MV-4-11 (cell line): Measurements from ENCODE around the gene METTL1.
"Not testable (repeated sequence)": the region's sequence is repeated elsewhere in the genome, so short reads cannot be mapped to it uniquely, and the experiment has no call there.

Experiments
- DNase-seq: peaks from one replicate; lab custom pipeline; 2025; lab: John Stamatoyannopoulos, UW

METTL1 gene

GRCh38 chr12:57771873-57772428, at the start of gene METTL1:
Gene METTL1 (minus strand): TSS chr12:57772105. CDS start chr12:57772083, 22 bp downstream.
- DNase-seq = peak; percentile 96

GRCh38 chr12:57821015-57821414, 49.1 kb upstream of the METTL1 start:
- DNase-seq = not testable (repeated sequence)

GRCh38 chr12:57820119-57820518, 48.2 kb upstream of the METTL1 start:
- DNase-seq = not testable (repeated sequence)

DNA sequence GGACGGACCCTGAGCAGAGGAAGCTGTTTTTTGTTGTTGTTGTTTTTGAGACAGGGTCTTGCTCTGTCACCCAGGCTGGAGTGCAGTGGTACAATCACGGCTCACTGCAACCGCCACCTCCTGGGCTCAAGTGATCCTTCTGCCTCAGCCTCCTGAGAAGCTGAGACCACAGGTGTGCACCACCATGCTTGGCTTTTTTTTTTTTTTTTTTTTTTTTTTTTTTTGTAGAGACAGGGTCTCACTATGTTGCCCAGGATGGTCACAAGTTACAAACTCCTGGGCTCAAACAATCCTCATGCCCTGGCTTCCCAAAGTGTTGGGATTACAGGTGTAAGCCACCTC, 46.1 kb upstream of the METTL1 start:
- not testable (repeated sequence) for DNase-seq

DNA sequence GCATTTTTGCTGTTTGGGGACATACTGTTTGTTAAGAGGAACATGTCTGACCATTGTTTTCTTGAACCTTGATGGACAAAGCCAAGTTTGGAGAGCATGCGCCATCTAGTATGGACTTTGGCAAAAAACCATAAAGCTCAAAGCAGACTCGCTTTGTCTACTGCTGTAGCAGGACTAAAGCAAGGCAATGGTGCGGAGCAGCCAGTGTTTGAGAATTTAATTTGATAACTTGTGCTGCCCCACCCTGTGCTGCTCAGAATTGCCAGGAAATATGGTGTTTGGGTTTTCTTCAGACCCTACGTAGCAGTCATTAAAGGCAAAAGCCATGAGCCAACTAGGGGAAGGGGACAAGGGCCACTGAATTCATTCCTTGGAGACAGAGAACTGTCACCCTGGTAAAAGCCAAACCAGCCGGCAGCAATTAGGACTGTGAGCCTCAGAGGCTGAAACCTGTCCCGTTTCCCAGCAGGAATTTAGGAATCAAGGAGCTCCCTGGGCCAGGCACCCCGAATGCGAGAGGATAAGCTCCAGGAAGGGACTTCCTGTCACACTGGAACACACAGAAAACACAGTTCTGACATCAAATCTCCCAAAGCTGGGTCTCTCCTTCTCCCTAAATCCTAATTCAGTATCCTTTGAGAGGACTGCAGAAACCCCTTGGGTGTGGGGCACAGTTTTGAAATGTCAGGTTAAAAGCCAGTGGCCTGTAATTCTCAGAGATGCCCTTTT, 45.5 kb upstream of the METTL1 start:
- no peak for DNase-seq

DNA sequence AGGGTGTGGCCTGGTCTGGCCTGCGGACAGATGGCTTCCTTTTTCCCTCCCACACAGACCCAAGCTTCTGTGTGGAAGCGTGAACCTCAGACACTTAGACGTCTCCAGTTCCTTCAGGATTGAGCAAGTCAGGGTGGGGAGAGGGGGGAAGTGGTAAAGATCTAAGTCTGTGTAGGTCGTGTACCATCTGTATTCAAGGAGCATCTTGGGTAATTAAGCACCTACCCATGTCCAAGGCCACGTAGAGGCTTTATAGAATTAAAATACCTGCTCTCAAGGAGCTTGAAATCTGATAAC, 44.9 kb upstream of the METTL1 start:
- peak; percentile 95 for DNase-seq

GRCh38 chr12:57816001-57816854, 44.3 kb upstream of the METTL1 start:
- no peak for DNase-seq

DNA sequence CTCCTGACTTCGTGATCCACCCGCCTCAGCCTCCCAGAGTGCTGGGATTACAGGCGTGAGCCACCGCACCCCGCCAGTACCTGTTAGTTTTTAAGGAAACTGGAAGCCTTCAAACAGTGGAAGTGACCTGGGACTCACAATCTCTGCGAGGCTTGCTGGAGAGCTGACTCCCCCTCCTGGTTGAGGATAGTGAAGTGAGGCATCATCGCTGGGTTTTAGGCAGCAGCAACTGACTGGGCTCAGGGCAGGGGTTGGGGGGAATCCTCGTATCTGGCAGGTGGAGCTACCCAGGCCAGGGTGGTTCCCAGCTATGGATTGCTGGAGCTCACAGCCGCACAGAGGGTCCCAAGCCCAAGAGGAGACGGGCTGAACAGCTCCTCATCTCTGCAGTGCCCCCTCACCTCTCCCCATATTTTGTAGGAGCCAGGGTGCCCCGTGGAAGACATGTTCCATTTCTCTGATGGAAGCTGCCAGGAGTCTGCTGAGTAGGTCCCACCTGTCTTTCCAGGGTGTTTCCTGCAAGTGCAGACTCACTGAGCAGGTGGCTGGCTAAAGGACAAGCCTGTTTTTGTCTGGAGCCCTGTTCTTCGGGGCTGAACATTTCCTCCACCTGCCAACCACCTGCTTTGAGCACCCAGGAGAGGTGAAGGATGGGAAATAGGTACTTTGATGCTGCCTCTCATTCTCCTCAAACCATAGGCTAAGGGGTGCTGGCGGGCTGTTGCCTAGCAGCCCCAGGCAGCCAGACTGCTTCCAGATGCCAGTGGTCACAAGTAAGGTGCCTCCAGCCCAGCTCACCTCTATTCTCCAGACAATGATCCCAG, 43.5 kb upstream of the METTL1 start:
- no peak for DNase-seq

- no peak for DNase-seq
Observed at GRCh38 chr12:57813971-57814772, 42.3 kb upstream of the METTL1 start.

- DNase-seq = no peak
Observed at GRCh38 chr12:57813111-57813970, 41.4 kb upstream of the METTL1 start.

DNA sequence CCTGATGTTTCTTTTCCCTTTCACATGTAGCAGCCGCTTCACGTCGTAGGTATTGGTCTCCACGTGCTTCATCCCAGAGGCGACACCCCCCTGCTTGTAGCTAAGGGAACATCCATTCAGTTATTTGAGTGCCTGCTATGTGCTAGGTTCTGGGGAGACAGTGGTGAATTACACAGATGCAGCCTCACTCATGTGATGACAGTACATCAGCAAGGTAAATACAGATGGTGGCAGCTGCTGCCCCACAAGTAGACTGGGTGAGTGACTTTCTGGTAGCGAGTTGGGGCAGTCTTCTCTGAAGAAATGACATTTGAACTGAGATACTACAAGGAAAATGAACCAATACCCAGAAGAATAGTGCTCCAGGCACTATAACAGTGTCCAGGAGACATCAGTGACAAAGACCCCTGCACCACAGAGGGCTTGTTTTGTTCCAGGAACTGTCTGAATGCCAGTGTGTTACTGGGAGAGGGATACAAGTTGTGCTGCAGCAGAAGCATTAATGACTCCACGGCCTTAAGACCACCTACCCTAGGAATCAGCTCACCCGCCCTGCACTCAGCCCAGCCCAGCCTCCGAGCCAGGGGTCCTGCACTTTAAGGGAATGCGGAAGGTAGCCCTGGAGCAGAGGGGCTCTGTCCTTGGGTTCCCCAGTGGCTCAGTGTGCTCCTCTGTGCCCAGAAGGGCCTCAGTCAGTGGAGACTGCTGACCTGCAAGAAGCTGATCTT, 39.3 kb upstream of the METTL1 start:
- no peak for DNase-seq

- DNase-seq = peak; percentile 10
Observed at GRCh38 chr12:57810450-57810849, 38.5 kb upstream of the METTL1 start.

DNA sequence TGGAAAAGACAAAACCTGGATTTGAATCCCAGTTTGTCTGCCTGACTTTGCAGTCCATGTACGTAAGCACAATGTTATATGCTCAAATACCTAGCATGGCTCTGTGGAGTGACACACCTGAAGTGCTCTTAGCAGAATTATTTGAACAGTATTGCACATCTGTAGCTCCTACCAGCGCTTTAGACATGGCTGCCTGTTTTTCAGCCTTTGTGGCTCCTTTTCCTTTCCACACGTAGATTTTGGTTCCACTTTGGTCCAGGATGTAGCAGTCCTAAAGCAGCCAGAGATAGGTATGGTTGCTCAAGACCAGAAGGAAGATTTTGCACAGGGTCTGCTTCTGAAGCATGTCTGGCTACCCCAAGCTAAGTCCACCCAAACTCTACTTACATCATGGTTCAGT, 37.5 kb upstream of the METTL1 start:
- DNase-seq = no peak

- no peak for DNase-seq
Observed at GRCh38 chr12:57808351-57808750, 36.4 kb upstream of the METTL1 start.

GRCh38 chr12:57807285-57807684, 35.4 kb upstream of the METTL1 start:
- no peak for DNase-seq

DNA sequence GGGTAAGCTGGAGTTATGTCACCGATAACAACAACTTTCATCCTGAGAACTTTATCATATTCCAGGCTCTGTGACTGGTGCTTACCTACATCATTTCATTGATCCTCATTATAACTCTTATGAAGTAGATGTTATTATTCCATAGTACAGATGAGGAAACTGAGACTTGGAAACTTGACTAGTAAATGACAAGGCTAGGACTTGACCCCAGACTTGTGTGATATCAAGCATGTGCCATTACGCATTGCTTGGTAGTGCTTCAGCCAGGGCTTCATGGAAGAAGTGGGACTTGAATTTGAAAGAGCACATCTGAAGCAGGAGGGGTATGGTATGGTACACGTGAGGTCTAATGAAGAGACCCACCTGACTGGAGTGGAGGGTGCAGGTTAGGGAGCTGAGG, 34.8 kb upstream of the METTL1 start:
- no peak for DNase-seq

- DNase-seq = peak; percentile 26
Observed at GRCh38 chr12:57803319-57803893, 31.5 kb upstream of the METTL1 start.

GRCh38 chr12:57802607-57803006, 30.7 kb upstream of the METTL1 start:
- DNase-seq = no peak

GRCh38 chr12:57800965-57801364, 29.1 kb upstream of the METTL1 start:
- DNase-seq = no peak
